Bronchial epithelial cell (primary cell): Measurements from ENCODE around the gene ZNF219. TPM values are rescaled to one million over a fixed set of nuclear protein-coding genes. Genes with fewer than 3 reads are reported as not detected.

Experiments
- DNase-seq: peaks from one replicate; pipeline ENCODE4 v3.0.0-alpha.2; 2010; ENCODE audit warnings: low read depth
- FAIRE-seq: peaks from 2 replicates; lab custom pipeline; 2011; peaks lifted over from hg19 to GRCh38; lab: Jason Lieb, UNC
- H3K27me3 ChIP-seq: 2 replicates; pipeline ENCODE4 v1.5.1; 2011; ENCODE audit warnings: low read length; ENCODE audit not compliant: control insufficient read depth, insufficient read depth
- H3K36me3 ChIP-seq: 2 replicates; pipeline ENCODE4 v1.5.1; 2011; ENCODE audit warnings: low read length; ENCODE audit not compliant: control insufficient read depth, insufficient read depth
- H3K4me3 ChIP-seq: 2 replicates; pipeline ENCODE4 v1.5.1; 2011; ENCODE audit warnings: mild to moderate bottlenecking, low read depth, low read length, control low read depth
- CTCF ChIP-seq: IDR thresholded peaks from 2 replicates; pipeline ENCODE4 v1.5.1; 2011; ENCODE audit warnings: mild to moderate bottlenecking, moderate library complexity, low read length, control low read depth, inconsistent platforms; ENCODE audit not compliant: insufficient read depth, severe bottlenecking
- total RNA-seq: library from RNA; depleted of rRNA; stranded (reverse); fragments of >200 nt; gene quantifications from 2 replicates; pipeline ENCODE4 v1.2.1, GENCODE V29; 2014

The ZNF219 gene
- total RNA-seq, 1 donor from 2014 or later, result 8.2 TPM

GRCh38 chr14:21060614-21061346, 37.7 kb downstream of the ZNF219 start:
- Histone ChIP-seq H3K27me3 (no peaks in the 10 kb centered on the region), H3K4me3 (no peak overlapping the region), H3K36me3 (no peaks in the 10 kb centered on the region)
- no peak for TF ChIP-seq CTCF
- FAIRE-seq, result no peak
- no peak for DNase-seq

DNA sequence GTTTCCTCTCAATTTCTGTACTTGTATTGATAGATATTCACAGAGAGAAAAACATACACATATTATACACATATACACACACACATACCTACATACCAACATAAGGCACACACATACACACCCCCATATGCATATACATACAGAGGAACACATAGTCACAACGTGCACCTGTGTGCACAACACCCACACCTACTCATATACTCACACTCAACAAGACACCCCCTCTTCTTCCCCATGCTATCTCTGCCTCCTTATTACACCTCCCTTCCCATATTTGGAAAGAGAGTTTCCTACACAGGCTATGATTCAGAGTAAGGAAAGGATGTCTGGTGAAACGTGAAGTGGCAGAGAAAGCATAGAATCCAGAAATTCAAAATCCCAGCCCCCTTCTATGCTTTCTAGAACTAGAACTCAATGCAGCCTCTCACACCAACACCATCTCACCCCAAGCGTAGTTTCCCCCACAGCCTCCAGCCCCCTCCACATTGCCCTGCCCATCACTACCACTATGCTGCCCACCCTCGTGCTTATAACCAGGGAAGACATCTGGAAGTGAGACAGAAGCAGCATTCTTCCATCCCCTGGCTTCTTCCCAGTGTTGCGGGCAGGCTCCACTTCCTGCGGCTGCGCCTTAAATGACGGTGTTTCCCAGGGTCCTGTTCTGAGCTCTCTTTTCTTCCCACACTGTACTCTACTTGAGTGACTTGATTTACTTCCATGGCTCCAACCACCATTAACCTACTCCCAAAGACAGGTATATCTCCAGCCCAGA, 38.4 kb downstream of the ZNF219 start:
- FAIRE-seq (no peak), DNase-seq (peak; percentile 45)
- Histone ChIP-seq H3K36me3 (no peaks in the 10 kb centered on the region), H3K4me3 (no peak overlapping the region), H3K27me3 (no peaks in the 10 kb centered on the region)
- TF ChIP-seq CTCF, result no peak

DNA sequence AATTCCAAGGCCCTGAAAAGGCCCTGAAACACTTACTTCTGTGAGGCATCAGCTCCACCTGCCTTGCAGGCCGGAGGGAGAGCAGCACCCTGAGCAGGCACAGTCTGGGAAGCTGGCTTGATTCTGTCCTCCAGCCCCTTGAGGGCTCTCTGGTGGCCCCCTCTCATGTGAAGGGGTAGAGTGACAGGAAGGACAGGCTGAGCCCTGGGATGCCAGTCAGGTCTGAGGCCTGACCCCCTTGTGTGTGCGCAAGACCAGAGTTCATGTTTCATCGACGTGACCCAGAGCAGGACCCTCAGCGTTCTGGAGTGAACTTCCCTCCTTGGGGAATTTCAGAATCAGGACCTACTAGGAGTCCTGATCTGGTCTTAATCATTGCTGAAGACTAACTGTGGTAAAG, 39.6 kb downstream of the ZNF219 start:
- TF ChIP-seq CTCF, result no peak
- H3K4me3 ChIP-seq, result no peak overlapping the region
- no peaks in the 10 kb centered on the region for H3K27me3 ChIP-seq
- no peaks in the 10 kb centered on the region for H3K36me3 ChIP-seq
- no peak for DNase-seq
- FAIRE-seq, result no peak

DNA sequence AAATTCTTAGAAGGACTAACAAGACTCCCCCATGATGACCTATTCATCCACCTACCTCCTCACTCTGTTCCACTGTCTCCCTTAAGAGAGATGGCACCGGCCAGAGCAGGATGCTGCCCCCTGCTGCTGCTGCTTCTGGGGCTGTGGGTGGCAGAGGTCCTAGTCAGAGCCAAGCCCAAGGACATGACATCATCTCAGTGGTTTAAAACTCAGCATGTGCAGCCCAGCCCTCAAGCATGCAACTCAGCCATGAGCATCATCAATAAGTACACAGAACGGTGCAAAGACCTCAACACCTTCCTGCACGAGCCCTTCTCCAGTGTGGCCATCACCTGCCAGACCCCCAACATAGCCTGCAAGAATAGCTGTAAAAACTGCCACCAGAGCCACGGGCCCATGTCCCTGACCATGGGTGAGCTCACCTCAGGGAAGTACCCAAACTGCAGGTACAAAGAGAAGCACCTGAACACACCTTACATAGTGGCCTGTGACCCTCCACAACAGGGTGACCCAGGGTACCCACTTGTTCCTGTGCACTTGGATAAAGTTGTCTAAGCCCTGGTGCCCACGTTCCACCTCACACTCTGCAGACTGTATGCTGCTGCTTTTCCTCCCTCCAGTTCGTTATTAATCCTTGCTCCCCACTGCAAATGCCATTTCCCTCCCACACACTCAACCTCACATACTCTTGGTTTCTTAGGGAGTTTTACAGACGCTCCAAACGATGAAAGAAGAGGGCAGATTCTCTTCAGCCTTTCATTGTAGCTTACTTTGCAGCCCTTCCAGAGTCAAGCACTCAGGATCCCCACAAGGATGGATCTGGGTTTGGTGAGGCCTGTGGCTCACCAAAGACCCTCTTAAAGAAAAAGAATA, 40.4 kb downstream of the ZNF219 start, which contains the start of gene RNASE8:
TSS of gene RNASE8 (plus strand) at position 20 of the 873 bp plus-strand sequence. CDS start at position 91, 71 bp downstream.
- H3K4me3 ChIP-seq, result no peak within 1 kb of the TSS
- H3K27me3 ChIP-seq, result no peaks in the 10 kb centered on the region
- FAIRE-seq (peak; percentile 68), DNase-seq (peak; percentile 46)
- no peaks in the 10 kb centered on the region for H3K36me3 ChIP-seq
- peak; percentile 13 for TF ChIP-seq CTCF

- H3K27me3 ChIP-seq, result no peaks in the 10 kb centered on the region
- FAIRE-seq, result no peak
- TF ChIP-seq CTCF, result no peak
- no peaks in the 10 kb centered on the region for H3K36me3 ChIP-seq
- no peak overlapping the region for H3K4me3 ChIP-seq
- DNase-seq, result peak; percentile 64
Measured at GRCh38 chr14:21056520-21057163, 41.8 kb downstream of the ZNF219 start.
